Smooth muscle cell (in vitro differentiated cells): Measurements from ENCODE around the gene ABCC2. TPM values are rescaled to one million over a fixed set of nuclear protein-coding genes. Genes with fewer than 3 reads are reported as not detected.

Experiments used
- DNase-seq: peaks from one replicate; lab custom pipeline; 2025; ENCODE audit not compliant: unreplicated experiment; lab: John Stamatoyannopoulos, UW
- H2AFZ ChIP-seq: fragments of 200-600 bp; sonication (generic); 2 replicates; pipeline ENCODE4 v1.6.0; 2016; ENCODE audit warnings: antibody characterized with exemption, low read depth, mild to moderate bottlenecking
- H3F3A ChIP-seq: fragments of 200-600 bp; sonication (generic); 2 replicates; pipeline ENCODE4 v1.6.0; 2017; ENCODE audit warnings: antibody characterized with exemption, low read depth
- H3K27ac ChIP-seq: fragments of 200-600 bp; sonication (generic); 2 replicates; pipeline ENCODE4 v1.5.1; 2016; ENCODE audit warnings: low read depth, mild to moderate bottlenecking
- H3K27me3 ChIP-seq: fragments of 200-600 bp; sonication (generic); 2 replicates; pipeline ENCODE4 v1.6.1; 2016; ENCODE audit warnings: low read depth, mild to moderate bottlenecking
- H3K36me3 ChIP-seq: fragments of 200-600 bp; sonication (generic); 2 replicates; pipeline ENCODE4 v1.5.1; 2016; ENCODE audit warnings: low read depth
- H3K4me1 ChIP-seq: fragments of 200-600 bp; sonication (generic); 2 replicates; pipeline ENCODE4 v1.5.1; 2016; ENCODE audit warnings: low read depth
- H3K4me2 ChIP-seq: fragments of 200-600 bp; sonication (generic); 2 replicates; pipeline ENCODE4 v1.6.0; 2016; ENCODE audit warnings: mild to moderate bottlenecking
- H3K4me3 ChIP-seq: fragments of 200-600 bp; sonication (generic); 2 replicates; pipeline ENCODE4 v1.5.1; 2016; ENCODE audit warnings: mild to moderate bottlenecking
- H3K79me2 ChIP-seq: fragments of 200-600 bp; sonication (generic); 2 replicates; pipeline ENCODE4 v1.6.0; 2016; ENCODE audit warnings: low read depth, mild to moderate bottlenecking
- H3K9ac ChIP-seq: fragments of 200-600 bp; sonication (generic); 2 replicates; pipeline ENCODE4 v1.6.0; 2016; ENCODE audit warnings: low read depth
- H3K9me3 ChIP-seq: fragments of 200-600 bp; sonication (generic); replicated peaks from 2 replicates; pipeline ENCODE4 v1.5.1; 2016; ENCODE audit warnings: low read depth
- H4K20me1 ChIP-seq: fragments of 200-600 bp; sonication (generic); 2 replicates; pipeline ENCODE4 v1.6.0; 2016; ENCODE audit warnings: low read depth
- CTCF ChIP-seq: fragments of 200-600 bp; sonication (generic); IDR thresholded peaks from 2 replicates; pipeline ENCODE4 v1.5.1; 2017; ENCODE audit warnings: borderline replicate concordance, mild to moderate bottlenecking, antibody characterized with exemption; ENCODE audit not compliant: insufficient read depth, poor library complexity, severe bottlenecking
- WGBS: methylation state at CpG from one replicate; pipeline ENCODE4 v1.1.7; 2016; ENCODE audit warnings: low lambda C conversion rate; 5-methylcytosine and 5-hydroxymethylcytosine counted together
- polyA plus RNA-seq: library from polyadenylated mRNA; unstranded; fragments of >200 nt; fragmentation: Nextera tagmentation; extraction: Ambion mirVana; gene quantifications from 2 replicates; pipeline ENCODE4 v1.2.1, GENCODE V29; 2016
- total RNA-seq: library from RNA; depleted of rRNA; stranded (reverse); fragments of >200 nt; gene quantifications from 2 replicates; pipeline ENCODE4 v1.2.3, GENCODE V29; 2014

ABCC2 gene
- total and polyA plus RNA-seq, 2 experiments from 2014 or later: 0.36 to 3.0 TPM

- Histone ChIP-seq H3K4me1 (no peaks in the 10 kb centered on the region), H2AFZ (no peak overlapping the region), H3F3A (no peaks in the 10 kb centered on the region), H3K79me2 (no peaks in the 10 kb centered on the region), H3K27me3 (no peaks in the 10 kb centered on the region), H3K4me2 (no peak overlapping the region), H3K9ac (no peak overlapping the region), H4K20me1 (no peaks in the 10 kb centered on the region), H3K4me3 (no peak overlapping the region), H3K36me3 (no peaks in the 10 kb centered on the region), H3K27ac (no peak overlapping the region), H3K9me3 (no peaks in the 10 kb centered on the region)
- TF ChIP-seq CTCF: no peak
- DNase-seq: no peak
- 94% methylated on average over 9 of the region's 9 CpGs for WGBS
Observed at GRCh38 chr10:99869581-99870122, 87.2 kb downstream of the ABCC2 start.

GRCh38 chr10:99870123-99870730, 87.8 kb downstream of the ABCC2 start:
- H3K4me3 ChIP-seq: no peak overlapping the region
- no peaks in the 10 kb centered on the region for H3K4me1 ChIP-seq
- no peaks in the 10 kb centered on the region for H3K36me3 ChIP-seq
- no peaks in the 10 kb centered on the region for H3K9me3 ChIP-seq
- H3K27ac ChIP-seq: no peak overlapping the region
- no peak overlapping the region for H3K9ac ChIP-seq
- no peak overlapping the region for H3K4me2 ChIP-seq
- no peak for TF ChIP-seq CTCF
- H3K79me2 ChIP-seq: no peaks in the 10 kb centered on the region
- H4K20me1 ChIP-seq: no peaks in the 10 kb centered on the region
- no peaks in the 10 kb centered on the region for H3K27me3 ChIP-seq
- 88% methylated on average over 8 of the region's 8 CpGs for WGBS
- H2AFZ ChIP-seq: no peak overlapping the region
- H3F3A ChIP-seq: no peaks in the 10 kb centered on the region
- no peak for DNase-seq

GRCh38 chr10:99872367-99873162, 90.1 kb downstream of the ABCC2 start:
- DNase-seq: no peak

More at GRCh38 chr10:99872367-99873162, 90.1 kb downstream of the ABCC2 start:
- 60% methylated on average over 5 of the region's 5 CpGs for WGBS
- no peaks in the 10 kb centered on the region for H3K9me3 ChIP-seq
- no peak overlapping the region for H3K4me2 ChIP-seq
- no peaks in the 10 kb centered on the region for H3F3A ChIP-seq
- no peak for TF ChIP-seq CTCF
- no peaks in the 10 kb centered on the region for H3K4me1 ChIP-seq
- H3K4me3 ChIP-seq: no peak overlapping the region
- no peaks in the 10 kb centered on the region for H3K27me3 ChIP-seq
- peaks cover 13% of the 10 kb centered on the region for H3K36me3 ChIP-seq
- no peaks in the 10 kb centered on the region for H4K20me1 ChIP-seq
- H3K27ac ChIP-seq: no peak overlapping the region
- H3K9ac ChIP-seq: no peak overlapping the region
- no peak overlapping the region for H2AFZ ChIP-seq
- no peaks in the 10 kb centered on the region for H3K79me2 ChIP-seq
